Liver (tissue), 9 donors: ENCODE measurements around the gene PER1. TPM values are rescaled to one million over a fixed set of nuclear protein-coding genes. Genes with fewer than 3 reads are reported as not detected.
A peak's percentile ranks its signal among the peaks of the same experiment; 100 is the strongest.

Experiments used
- DNase-seq: peaks from one replicate; pipeline ENCODE4 v3.0.0-alpha.2; 2017; ENCODE audit warnings: low spot score
- H3K27ac ChIP-seq, 2 donors: one replicate each; pipeline ENCODE4 v1.7.0; 2013; ENCODE audit warnings: inconsistent platforms in 2 of 2, low read length in 2 of 2, control low read depth in 1 of 2, low read depth in 1 of 2, mild to moderate bottlenecking in 1 of 2
- H3K27me3 ChIP-seq, 4 donors: one replicate each; pipeline versions ENCODE4 v1.6.1 to v1.7.0; 2013; ENCODE audit warnings: low read length in 3 of 4, inconsistent platforms in 1 of 4, mild to moderate bottlenecking in 1 of 4, moderate library complexity in 1 of 4; ENCODE audit not compliant: control insufficient read depth in 4 of 4, insufficient read depth in 4 of 4
- H3K36me3 ChIP-seq, 4 donors: one replicate each; pipeline versions ENCODE4 v1.6.1 to v1.7.0; 2013; ENCODE audit warnings: low read length in 3 of 4, mild to moderate bottlenecking in 3 of 4, low read depth in 1 of 4, moderate library complexity in 1 of 4; ENCODE audit not compliant: control insufficient read depth in 4 of 4, insufficient read depth in 3 of 4
- H3K4me1 ChIP-seq, 4 donors: one replicate each; pipeline versions ENCODE4 v1.6.1 to v1.7.0; 2013; ENCODE audit warnings: low read length in 3 of 4, mild to moderate bottlenecking in 3 of 4, moderate library complexity in 1 of 4; ENCODE audit not compliant: control insufficient read depth in 4 of 4, insufficient read depth in 4 of 4
- H3K4me3 ChIP-seq, 3 donors: one replicate each; pipeline versions ENCODE4 v1.6.1 to v1.7.0; 2013; ENCODE audit warnings: low read length in 3 of 3, control low read depth in 1 of 3, low read depth in 1 of 3, mild to moderate bottlenecking in 1 of 3
- H3K9ac ChIP-seq, 2 donors: one replicate each; pipeline ENCODE4 v1.7.0; 2013; ENCODE audit warnings: low read length in 2 of 2, mild to moderate bottlenecking in 2 of 2, moderate library complexity in 2 of 2, control low read depth in 1 of 2, low read depth in 1 of 2
- H3K9me3 ChIP-seq, 4 donors: one replicate each; pipeline versions ENCODE4 v1.6.1 to v1.7.0; 2013; ENCODE audit warnings: low read length in 3 of 4; ENCODE audit not compliant: control insufficient read depth in 4 of 4
- EGR1 ChIP-seq, 2 donors: IDR thresholded peaks; 2 replicates each; pipeline ENCODE4 v1.6.1; 2016 to 2018; ENCODE audit warnings: antibody characterized with exemption in 2 of 2, low read depth in 2 of 2
- FOXA1 ChIP-seq: IDR thresholded peaks from 2 replicates; pipeline ENCODE4 v1.6.1; 2016; ENCODE audit warnings: antibody characterized with exemption
- FOXA2 ChIP-seq: IDR thresholded peaks from 2 replicates; pipeline ENCODE4 v1.6.1; 2016; ENCODE audit warnings: antibody characterized with exemption
- GABPA ChIP-seq, 2 donors: IDR thresholded peaks in 1 of 2; conservative IDR thresholded peaks in 1 of 2; 2 replicates each; pipeline ENCODE4 v1.6.1; 2016; ENCODE audit warnings: antibody characterized with exemption in 2 of 2, mild to moderate bottlenecking in 1 of 2, moderate library complexity in 1 of 2
- HNF4A ChIP-seq, 2 donors: conservative IDR thresholded peaks; 2 replicates each; pipeline ENCODE4 v1.6.1; 2016; ENCODE audit warnings: antibody characterized with exemption in 2 of 2, mild to moderate bottlenecking in 2 of 2
- HNF4G ChIP-seq: IDR thresholded peaks from 2 replicates; pipeline ENCODE4 v1.6.1; 2016; ENCODE audit warnings: antibody characterized with exemption
- JUND ChIP-seq, 2 donors: IDR thresholded peaks; 2 replicates each; pipeline ENCODE4 v1.6.1; 2016; ENCODE audit warnings: antibody characterized with exemption in 2 of 2
- NR2F2 ChIP-seq: IDR thresholded peaks from 2 replicates; pipeline ENCODE4 v1.6.1; 2016; ENCODE audit warnings: antibody characterized with exemption
- RAD21 ChIP-seq, 2 donors: IDR thresholded peaks; 2 replicates each; pipeline ENCODE4 v1.6.1; 2016; ENCODE audit warnings: antibody characterized with exemption in 2 of 2, mild to moderate bottlenecking in 2 of 2
- RXRA ChIP-seq, 2 donors: IDR thresholded peaks; 2 replicates each; pipeline ENCODE4 v1.6.1; 2017 to 2018; ENCODE audit warnings: antibody characterized with exemption in 2 of 2, mild to moderate bottlenecking in 1 of 2
- SP1 ChIP-seq: IDR thresholded peaks from 2 replicates; pipeline ENCODE4 v1.6.1; 2018; ENCODE audit warnings: antibody characterized with exemption, mild to moderate bottlenecking
- TAF1 ChIP-seq: conservative IDR thresholded peaks from 2 replicates; pipeline ENCODE4 v1.6.1; 2016; ENCODE audit warnings: antibody characterized with exemption, mild to moderate bottlenecking
- YY1 ChIP-seq: IDR thresholded peaks from 2 replicates; pipeline ENCODE4 v1.6.1; 2016; ENCODE audit warnings: antibody characterized with exemption, mild to moderate bottlenecking
- WGBS: extraction: QIAGEN DNeasy Blood & Tissue Kit; methylation state at CpG from one replicate; pipeline ENCODE4 v1.1.7; 2013; 5-methylcytosine and 5-hydroxymethylcytosine counted together
- polyA plus RNA-seq, 2 donors: library from polyadenylated mRNA; stranded (reverse) in 1 of 2; unstranded in 1 of 2; fragments of 200-250 nt in 1 of 2; fragments of >200 nt in 1 of 2; fragmentation: Nextera tagmentation in 1 of 2; extraction: Ambion mirVana in 1 of 2; gene quantifications; one replicate each; pipeline versions ENCODE4 v1.2.1 to v1.2.3, GENCODE V29; 2013 to 2015
- total RNA-seq, 2 donors: library from RNA; depleted of rRNA; stranded (reverse); fragments of >200 nt; gene quantifications; one replicate each; pipeline ENCODE4 v1.2.3, GENCODE V29; 2014
- TF ChIP-seq, protein P1 (sequence below): IDR thresholded peaks from 2 replicates; pipeline ENCODE4 v1.6.1; 2016; ENCODE audit warnings: antibody characterized with exemption
- TF ChIP-seq, protein P2 (sequence below): IDR thresholded peaks from 2 replicates; pipeline ENCODE4 v1.6.1; 2016; ENCODE audit warnings: antibody characterized with exemption
- TF ChIP-seq, protein P3 (sequence below): IDR thresholded peaks from 2 replicates; pipeline ENCODE4 v1.6.1; 2016; ENCODE audit warnings: antibody characterized with exemption
- TF ChIP-seq, protein P4 (sequence below): fragments of 150-350 bp; IDR thresholded peaks from 2 replicates; pipeline ENCODE4 v1.5.1; 2017; ENCODE audit warnings: improper control_type of control experiment, low read depth, low read length; ENCODE audit not compliant: missing input control
- TF ChIP-seq, protein P5 (sequence below): IDR thresholded peaks from 2 replicates; pipeline ENCODE4 v1.6.1; 2016; ENCODE audit warnings: antibody characterized with exemption, mild to moderate bottlenecking
- donor health status: healthy.
- donor health status: healthy.
- donor health status: healthy.
- donor health status: healthy.
- donor health status: healthy.

The PER1 gene
- total and polyA plus RNA-seq, 4 donors: 10.1 to 71.6 (median 29.7) TPM

DNA sequence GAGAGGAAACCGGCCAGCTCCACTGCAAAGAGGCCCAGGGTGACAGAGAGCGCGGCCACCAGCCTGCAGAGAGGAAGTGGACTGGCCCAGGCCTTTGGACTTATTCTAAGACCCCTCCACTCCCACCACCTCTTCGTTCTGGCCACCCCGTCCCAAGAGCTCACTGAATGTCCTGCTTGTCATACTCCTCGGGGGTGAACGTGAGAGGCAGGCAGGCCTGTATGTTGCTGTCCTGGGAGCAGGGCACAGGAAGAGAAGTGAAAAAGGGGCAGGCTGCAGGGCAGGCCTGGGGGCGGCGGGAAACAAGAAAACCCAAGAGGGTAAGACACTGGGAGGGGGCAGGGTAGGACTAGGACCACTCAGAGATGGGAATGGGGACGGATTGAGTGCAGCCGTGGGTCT lies 23.6 kb upstream of the PER1 start:
- Histone ChIP-seq H3K9me3 (no peaks in the 10 kb centered on the region), H3K27ac (peak overlapping the region; percentile 65 to 78), H3K4me3 (peak overlapping the region; percentile 63 to 78 (median 71)), H3K9ac (peak overlapping the region; percentile 42 to 90), H3K36me3 (no peaks in the 10 kb centered on the region), H3K27me3 (no peaks in the 10 kb centered on the region), H3K4me1 (peaks cover 2 to 31% (median 19%) of the 10 kb centered on the region in 4 donors)
- WGBS: 26% methylated on average over 11 of the region's 11 CpGs
- TF ChIP-seq NR2F2: no peak
- no peak for TF ChIP-seq RAD21 (IDR thresholded peaks at IDR 0.05)
- no peak for TF ChIP-seq TAF1
- no peak for TF ChIP-seq JUND (IDR thresholded peaks at IDR 0.05)
- no peak for TF ChIP-seq GABPA (IDR thresholded peaks at IDR 0.05 in 1 of 2, conservative IDR thresholded peaks at IDR 0.05 in 1 of 2)
- TF ChIP-seq RXRA (IDR thresholded peaks at IDR 0.05): no peak
- no peak for TF ChIP-seq HNF4A (conservative IDR thresholded peaks at IDR 0.05)
- TF ChIP-seq, protein P1, sequence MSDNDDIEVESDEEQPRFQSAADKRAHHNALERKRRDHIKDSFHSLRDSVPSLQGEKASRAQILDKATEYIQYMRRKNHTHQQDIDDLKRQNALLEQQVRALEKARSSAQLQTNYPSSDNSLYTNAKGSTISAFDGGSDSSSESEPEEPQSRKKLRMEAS: no peak
- no peak for TF ChIP-seq FOXA1
- TF ChIP-seq YY1: no peak
- TF ChIP-seq, protein P2, sequence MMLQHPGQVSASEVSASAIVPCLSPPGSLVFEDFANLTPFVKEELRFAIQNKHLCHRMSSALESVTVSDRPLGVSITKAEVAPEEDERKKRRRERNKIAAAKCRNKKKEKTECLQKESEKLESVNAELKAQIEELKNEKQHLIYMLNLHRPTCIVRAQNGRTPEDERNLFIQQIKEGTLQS: no peak
- TF ChIP-seq SP1: no peak
- no peak for TF ChIP-seq EGR1 (IDR thresholded peaks at IDR 0.05; ENCODE audit: low read depth in 2 of 2)
- TF ChIP-seq, protein P3, sequence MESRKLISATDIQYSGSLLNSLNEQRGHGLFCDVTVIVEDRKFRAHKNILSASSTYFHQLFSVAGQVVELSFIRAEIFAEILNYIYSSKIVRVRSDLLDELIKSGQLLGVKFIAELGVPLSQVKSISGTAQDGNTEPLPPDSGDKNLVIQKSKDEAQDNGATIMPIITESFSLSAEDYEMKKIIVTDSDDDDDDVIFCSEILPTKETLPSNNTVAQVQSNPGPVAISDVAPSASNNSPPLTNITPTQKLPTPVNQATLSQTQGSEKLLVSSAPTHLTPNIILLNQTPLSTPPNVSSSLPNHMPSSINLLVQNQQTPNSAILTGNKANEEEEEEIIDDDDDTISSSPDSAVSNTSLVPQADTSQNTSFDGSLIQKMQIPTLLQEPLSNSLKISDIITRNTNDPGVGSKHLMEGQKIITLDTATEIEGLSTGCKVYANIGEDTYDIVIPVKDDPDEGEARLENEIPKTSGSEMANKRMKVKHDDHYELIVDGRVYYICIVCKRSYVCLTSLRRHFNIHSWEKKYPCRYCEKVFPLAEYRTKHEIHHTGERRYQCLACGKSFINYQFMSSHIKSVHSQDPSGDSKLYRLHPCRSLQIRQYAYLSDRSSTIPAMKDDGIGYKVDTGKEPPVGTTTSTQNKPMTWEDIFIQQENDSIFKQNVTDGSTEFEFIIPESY: no peak
- no peak for TF ChIP-seq HNF4G
- TF ChIP-seq FOXA2: no peak
- TF ChIP-seq, protein P4, sequence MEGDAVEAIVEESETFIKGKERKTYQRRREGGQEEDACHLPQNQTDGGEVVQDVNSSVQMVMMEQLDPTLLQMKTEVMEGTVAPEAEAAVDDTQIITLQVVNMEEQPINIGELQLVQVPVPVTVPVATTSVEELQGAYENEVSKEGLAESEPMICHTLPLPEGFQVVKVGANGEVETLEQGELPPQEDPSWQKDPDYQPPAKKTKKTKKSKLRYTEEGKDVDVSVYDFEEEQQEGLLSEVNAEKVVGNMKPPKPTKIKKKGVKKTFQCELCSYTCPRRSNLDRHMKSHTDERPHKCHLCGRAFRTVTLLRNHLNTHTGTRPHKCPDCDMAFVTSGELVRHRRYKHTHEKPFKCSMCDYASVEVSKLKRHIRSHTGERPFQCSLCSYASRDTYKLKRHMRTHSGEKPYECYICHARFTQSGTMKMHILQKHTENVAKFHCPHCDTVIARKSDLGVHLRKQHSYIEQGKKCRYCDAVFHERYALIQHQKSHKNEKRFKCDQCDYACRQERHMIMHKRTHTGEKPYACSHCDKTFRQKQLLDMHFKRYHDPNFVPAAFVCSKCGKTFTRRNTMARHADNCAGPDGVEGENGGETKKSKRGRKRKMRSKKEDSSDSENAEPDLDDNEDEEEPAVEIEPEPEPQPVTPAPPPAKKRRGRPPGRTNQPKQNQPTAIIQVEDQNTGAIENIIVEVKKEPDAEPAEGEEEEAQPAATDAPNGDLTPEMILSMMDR: no peak
- TF ChIP-seq, protein P5, sequence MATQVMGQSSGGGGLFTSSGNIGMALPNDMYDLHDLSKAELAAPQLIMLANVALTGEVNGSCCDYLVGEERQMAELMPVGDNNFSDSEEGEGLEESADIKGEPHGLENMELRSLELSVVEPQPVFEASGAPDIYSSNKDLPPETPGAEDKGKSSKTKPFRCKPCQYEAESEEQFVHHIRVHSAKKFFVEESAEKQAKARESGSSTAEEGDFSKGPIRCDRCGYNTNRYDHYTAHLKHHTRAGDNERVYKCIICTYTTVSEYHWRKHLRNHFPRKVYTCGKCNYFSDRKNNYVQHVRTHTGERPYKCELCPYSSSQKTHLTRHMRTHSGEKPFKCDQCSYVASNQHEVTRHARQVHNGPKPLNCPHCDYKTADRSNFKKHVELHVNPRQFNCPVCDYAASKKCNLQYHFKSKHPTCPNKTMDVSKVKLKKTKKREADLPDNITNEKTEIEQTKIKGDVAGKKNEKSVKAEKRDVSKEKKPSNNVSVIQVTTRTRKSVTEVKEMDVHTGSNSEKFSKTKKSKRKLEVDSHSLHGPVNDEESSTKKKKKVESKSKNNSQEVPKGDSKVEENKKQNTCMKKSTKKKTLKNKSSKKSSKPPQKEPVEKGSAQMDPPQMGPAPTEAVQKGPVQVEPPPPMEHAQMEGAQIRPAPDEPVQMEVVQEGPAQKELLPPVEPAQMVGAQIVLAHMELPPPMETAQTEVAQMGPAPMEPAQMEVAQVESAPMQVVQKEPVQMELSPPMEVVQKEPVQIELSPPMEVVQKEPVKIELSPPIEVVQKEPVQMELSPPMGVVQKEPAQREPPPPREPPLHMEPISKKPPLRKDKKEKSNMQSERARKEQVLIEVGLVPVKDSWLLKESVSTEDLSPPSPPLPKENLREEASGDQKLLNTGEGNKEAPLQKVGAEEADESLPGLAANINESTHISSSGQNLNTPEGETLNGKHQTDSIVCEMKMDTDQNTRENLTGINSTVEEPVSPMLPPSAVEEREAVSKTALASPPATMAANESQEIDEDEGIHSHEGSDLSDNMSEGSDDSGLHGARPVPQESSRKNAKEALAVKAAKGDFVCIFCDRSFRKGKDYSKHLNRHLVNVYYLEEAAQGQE: no peak
- DNase-seq: no peak
